GM13976 (cell line): Measurements from ENCODE around the gene ALOX12B.

Source experiments
- DNase-seq: peaks from one replicate; pipeline ENCODE4 v3.0.0; 2012; ENCODE audit warnings: low spot score
- in situ Hi-C: fragments of 300-500 bp; cut with MboI; formaldehyde crosslinking; loops from one replicate; pipeline ENCODE4 v1.12.0; 2022; ENCODE audit warnings: low sequenced_read_pairs, mixed read lengths, inconsistent platforms; ENCODE audit not compliant: unreplicated experiment
- TF ChIP-seq, protein P1 (sequence below): IDR thresholded peaks from 2 replicates; pipeline ENCODE4 v1.5.1; 2012; ENCODE audit warnings: borderline replicate concordance, mild to moderate bottlenecking; ENCODE audit not compliant: insufficient read depth; ENCODE audit errors: extremely low read depth, missing control alignments, control extremely low read depth

ALOX12B gene

DNA sequence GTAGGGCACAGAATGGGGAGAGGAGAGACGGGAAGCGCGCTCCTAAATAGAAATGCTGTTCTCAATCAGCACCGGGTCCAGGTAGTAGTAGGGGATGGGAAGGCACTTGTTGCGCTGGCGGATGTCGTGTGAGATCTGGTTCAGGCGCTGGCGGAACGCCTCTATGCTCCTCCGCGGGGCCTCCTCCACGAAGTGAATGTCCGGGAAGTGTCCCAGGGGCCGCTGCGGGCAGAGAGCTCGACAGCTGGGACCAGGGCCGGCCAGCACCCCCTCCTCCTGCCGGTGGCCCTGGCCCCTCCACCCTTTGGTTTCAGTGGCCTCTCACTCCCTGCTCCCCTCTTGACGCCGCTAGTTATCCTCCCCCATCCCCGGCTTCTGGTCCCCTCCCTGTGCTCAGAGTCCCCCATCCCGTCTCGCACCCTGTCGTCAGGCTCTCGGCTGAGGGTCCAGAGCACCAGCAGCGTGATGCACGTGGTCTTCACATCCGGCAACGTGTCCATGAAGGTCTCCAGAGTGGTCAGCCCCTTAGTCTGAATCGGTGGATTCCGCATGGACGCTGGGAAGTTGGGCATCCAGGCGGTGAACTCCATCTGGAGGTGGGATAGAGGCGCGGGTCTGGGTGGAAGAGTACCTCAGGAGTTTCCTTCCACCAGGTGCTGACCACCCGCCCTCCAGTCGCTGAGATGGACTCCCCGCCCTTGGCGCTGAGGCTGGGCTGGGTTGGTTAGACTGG lies 14.6 kb downstream of the ALOX12B start:
- TF ChIP-seq, protein P1, sequence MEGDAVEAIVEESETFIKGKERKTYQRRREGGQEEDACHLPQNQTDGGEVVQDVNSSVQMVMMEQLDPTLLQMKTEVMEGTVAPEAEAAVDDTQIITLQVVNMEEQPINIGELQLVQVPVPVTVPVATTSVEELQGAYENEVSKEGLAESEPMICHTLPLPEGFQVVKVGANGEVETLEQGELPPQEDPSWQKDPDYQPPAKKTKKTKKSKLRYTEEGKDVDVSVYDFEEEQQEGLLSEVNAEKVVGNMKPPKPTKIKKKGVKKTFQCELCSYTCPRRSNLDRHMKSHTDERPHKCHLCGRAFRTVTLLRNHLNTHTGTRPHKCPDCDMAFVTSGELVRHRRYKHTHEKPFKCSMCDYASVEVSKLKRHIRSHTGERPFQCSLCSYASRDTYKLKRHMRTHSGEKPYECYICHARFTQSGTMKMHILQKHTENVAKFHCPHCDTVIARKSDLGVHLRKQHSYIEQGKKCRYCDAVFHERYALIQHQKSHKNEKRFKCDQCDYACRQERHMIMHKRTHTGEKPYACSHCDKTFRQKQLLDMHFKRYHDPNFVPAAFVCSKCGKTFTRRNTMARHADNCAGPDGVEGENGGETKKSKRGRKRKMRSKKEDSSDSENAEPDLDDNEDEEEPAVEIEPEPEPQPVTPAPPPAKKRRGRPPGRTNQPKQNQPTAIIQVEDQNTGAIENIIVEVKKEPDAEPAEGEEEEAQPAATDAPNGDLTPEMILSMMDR: no peak
- in situ Hi-C loops: no loop called here
- no peak for DNase-seq

DNA sequence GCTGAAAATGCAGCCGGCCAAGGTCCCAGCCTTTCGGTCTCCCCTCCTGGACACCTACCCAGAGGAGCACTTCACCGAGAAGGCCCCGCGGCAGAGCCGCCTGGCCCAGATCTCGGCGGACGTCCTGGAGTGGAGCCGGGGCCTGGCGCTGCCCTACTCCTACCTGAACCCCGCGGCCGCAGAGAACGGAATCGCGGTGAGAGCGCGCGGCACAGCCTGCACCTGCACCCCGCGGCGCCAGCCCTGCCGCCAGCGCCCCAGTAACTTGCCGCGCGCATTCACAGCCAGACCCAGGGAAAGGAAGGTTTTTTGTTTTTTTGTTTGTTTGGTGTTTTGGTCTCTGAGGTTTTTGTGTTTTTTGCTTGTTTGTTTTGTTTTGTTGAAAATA lies 15.2 kb downstream of the ALOX12B start:
- TF ChIP-seq, protein P1: no peak
- in situ Hi-C loops: no loop called here
- DNase-seq: no peak

DNA sequence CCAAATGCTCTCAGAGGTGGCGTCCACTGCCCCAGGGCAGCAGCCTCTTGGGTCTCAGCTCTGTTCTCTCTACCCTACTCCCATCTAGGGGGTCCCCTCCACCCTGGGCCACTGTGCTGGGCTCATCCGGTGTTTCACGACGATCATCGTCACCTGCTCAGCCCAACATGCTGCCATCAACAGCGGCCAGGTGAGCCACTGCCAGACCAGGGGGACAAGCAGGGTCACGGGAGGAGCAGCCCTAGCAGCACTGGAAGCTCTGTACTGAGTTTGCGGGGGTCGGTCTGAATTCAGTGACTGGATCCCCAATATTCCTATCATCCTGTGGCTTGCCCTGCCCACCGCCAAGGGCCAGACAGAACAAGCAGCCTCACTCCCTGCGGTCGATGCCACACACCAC lies 16.0 kb downstream of the ALOX12B start:
- no peak for DNase-seq
- in situ Hi-C loops: no loop called here
- TF ChIP-seq, protein P1: no peak

DNA sequence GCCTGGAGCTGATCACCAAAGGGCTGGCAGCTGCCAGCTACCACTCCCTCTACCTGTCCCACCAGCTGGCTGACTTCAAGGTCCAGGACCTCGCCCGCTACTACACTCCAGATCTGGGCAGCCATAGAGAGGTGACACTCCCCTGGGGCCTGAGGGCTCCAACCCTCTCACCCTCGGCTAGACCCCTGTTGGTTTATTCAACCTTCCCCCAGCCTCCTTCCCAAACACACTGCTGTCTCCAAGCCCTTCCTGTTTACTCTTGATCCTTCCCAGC lies 18.0 kb downstream of the ALOX12B start:
- no peak for DNase-seq
- in situ Hi-C loops: no loop called here
- TF ChIP-seq, protein P1: no peak

DNA sequence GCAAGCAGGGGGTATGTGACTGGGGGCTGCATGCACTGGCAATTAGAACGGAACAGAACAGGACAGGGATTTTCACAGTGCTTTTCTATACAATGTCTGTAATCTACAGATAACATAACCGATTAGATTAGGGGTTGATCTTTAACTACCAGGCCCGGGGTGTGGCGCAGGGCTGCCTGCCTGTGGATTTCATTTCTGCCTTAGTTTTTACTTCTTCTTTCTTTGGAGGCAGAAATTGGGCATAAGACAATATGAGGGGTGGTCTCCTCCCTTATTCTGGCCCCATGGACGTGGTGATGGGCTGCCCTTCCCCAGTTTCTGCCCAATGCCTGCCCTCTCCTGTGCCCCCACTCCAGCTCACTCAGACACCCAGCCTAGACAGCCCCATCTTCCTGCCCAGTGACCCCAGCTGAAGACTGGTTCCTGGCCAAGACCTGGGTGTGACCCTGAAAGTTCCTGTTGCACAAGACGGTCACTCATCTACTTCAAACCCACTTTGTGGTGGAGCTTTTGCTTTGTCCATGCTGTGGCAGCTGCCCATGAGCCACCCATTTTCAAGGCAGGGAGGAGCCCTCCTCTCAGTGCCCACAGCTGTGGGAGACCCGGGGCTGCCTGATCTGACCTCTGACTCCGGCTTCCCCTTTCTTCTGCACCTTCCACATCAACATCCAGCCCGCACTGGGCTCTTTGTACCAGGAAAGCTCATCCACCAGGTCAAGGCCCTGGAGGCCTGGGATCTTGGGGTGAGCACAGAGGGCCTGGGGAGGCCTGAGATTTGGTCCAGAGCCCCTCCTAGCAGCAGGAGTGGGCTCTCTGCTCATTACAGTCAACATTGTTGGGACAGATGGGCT lies 18.6 kb downstream of the ALOX12B start:
- in situ Hi-C loops: no loop called here
- DNase-seq: no peak
- TF ChIP-seq, protein P1: no peak

DNA sequence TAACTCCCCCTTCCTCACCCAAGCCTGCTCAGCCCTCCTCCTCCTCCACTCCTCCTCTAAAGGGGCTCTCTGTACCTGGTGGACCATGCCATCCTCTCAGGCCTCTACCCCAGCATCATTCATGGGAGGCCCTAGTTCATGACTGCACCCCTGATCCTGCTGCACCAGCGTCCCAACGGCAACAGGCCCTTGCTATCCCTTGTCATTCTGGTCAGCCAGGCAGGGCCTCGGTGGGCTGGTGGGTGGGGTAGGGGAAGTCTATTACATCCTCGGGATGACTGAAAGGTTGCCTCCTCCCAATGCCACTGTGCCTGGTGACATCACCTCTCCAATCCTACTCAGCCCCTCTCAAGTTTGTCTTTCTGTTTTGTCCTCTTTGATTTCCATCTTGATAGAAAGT lies 19.7 kb downstream of the ALOX12B start:
- in situ Hi-C loops: no loop called here
- no peak for DNase-seq
- TF ChIP-seq, protein P1: no peak
